GM21529 (cell line): ENCODE data around the gene TSPAN15.
"Not testable (repeated sequence)": the region's sequence is repeated elsewhere in the genome, so short reads cannot be mapped to it uniquely, and the experiment has no call there.

Source experiments
- ATAC-seq: cut with Tn5 transposase; IDR thresholded peaks from one replicate; pipeline ENCODE4 v1.9.1; 2021; ENCODE audit not compliant: unreplicated experiment

Gene TSPAN15

GRCh38 chr10:69445041-69445440 is 6.2 kb upstream of the TSPAN15 start:
- ATAC-seq: no peak

GRCh38 chr10:69446229-69446628 is 5.0 kb upstream of the TSPAN15 start:
- ATAC-seq: no peak

DNA sequence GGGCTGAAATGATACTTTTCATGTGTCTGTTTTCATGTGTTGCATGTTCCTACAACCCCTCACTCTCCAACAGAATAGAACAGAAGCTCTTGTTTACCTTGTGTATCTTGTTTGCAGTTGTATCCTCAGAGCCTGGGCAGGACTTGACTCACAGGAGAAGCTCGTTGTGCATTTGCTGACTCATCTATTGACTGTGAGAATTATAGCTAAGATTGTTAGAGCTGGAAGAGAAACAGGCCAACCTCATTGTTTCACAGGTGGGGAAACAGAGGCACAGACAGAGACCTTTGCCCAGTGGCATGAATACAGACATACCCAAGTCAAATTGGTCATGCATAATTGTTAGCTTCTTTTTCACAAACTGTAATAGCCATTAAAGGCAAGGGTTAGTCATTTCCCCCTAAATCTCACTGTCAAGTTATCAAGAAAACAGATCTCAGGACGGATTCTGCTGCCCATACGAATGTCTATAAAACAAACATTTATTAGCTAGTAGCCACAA is 4.6 kb upstream of the TSPAN15 start:
- ATAC-seq: no peak

GRCh38 chr10:69449841-69450240 is 1.4 kb upstream of the TSPAN15 start:
- no peak for ATAC-seq

- not testable (repeated sequence) for ATAC-seq
These were observed 870 bp upstream of the TSPAN15 start for GRCh38 chr10:69450395-69450794.

DNA sequence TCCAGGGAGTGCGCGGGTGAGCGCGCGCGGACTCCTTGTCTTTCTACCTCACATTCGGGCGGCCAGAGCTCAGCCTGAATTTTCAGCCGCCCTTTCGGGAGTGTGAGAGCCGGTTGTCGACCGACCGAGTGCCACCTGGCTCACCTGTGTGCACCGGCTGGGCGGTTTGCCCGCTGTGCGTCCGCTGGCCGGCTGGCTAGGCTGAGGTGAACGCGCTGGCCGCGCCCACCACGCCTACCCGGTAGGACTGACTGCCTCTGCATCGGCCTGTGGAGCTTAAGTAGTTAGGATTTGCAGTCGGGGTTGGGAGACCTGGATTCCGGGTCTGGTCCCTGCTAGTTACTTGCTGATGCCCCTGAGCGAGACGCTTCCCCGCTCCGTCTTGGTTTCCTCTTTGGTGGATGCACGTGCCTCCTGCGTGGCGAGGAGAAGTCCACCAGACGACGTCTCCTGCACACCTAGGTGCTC is 553 bp downstream of the TSPAN15 start:
- ATAC-seq: peak; percentile 10

GRCh38 chr10:69452676-69453415 is 1.6 kb downstream of the TSPAN15 start:
- no peak for ATAC-seq

- ATAC-seq: no peak
These were observed 2.5 kb downstream of the TSPAN15 start for GRCh38 chr10:69453795-69454194.

DNA sequence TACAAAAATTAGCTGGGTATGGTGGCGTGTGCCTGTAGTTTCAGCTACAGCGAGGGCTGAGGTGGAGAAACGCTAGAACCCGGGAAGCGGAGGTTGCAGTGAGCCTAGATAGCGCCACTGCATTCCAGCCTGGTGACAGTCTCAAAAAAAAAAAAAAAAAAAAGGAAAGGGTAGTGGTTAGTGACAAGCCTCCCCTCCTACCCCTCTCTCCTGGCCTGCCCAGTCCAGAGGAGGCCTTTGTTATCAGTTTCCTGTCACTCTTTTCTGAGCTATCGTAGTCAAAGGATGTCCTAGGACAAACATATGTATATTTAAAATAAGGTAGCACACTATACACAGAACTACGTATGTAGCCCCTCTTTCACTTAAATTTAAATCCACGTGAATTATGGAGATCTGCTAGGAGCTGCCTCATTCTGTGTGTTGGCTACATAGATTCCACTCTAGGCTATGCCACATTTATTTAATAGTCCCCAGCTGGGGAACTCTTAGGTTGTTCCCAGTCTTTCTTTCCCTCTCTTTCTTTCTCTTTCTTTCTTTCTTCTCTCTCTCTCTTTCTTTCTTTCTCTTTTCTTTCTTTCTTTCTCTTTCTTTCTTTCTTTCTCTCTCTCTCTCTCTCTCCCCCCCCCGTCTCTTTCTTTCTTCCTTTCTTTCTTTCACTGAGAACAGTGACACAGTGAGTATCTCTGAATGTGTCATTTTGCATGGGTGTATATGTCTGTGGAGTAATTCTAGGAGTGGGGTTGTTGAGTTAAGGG is 3.9 kb downstream of the TSPAN15 start:
- ATAC-seq: no peak

- ATAC-seq: no peak
These were observed 5.8 kb downstream of the TSPAN15 start for GRCh38 chr10:69456880-69457693.

DNA sequence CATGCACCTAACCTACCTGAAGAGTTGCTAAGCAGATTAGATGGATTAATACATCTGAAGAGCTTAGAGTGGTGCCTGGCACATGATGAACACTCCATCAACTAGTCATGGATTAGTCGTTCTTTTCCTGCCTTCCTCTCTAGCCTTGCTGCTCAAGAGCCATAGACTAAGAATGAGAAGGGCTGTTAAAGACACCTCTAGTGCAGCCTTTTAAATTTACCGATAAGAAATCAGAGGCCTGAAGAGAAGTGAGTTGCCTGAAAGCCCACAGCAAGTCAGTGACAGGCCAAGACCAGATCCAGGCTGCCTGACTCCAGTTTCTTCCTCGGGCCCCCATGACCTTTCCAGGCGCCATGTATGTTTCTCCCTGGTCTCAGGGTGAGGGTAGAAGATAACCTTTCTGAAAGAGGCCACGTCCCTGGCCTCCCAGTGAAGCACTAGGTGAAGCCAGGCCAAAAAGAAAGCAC is 6.5 kb downstream of the TSPAN15 start:
- no peak for ATAC-seq

- no peak for ATAC-seq
These were observed 7.3 kb downstream of the TSPAN15 start for GRCh38 chr10:69458430-69459100.

DNA sequence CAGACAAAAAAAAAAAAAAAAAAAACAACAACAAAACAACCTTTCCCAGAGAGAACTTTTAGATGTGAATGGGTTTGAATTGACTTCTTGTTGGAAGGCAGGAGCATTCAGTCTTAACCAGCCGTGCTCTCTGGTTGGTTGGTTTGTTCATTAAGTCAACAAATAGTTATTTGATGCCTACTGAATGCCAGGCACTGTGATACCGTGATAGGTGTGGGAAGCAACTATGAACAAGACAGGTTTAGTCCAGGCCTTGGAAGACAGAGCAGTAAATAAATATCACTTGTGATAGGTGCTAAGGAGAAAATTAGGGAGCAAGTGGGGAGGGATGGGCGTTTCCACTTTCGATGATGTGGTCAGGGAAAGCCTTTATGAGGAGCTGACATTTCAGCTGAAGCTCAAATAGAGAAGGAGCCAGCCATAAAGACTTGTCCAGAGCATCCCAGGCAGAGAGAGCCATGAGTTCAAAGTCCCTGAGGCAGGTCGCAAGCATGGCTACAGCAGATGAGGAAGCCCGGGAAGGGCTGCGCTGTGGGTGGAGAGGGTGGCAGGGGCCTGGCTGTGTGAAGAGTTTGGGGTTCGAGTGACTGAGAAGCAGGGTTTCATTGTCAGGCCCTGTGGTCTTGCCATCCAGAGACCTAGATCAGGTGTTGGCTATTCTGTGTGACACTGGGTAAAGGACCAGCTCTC is 8.0 kb downstream of the TSPAN15 start:
- no peak for ATAC-seq

- no peak for ATAC-seq
These were observed 8.8 kb downstream of the TSPAN15 start for GRCh38 chr10:69459893-69460575.

- ATAC-seq: no peak
These were observed 9.4 kb downstream of the TSPAN15 start for GRCh38 chr10:69460576-69461242.

DNA sequence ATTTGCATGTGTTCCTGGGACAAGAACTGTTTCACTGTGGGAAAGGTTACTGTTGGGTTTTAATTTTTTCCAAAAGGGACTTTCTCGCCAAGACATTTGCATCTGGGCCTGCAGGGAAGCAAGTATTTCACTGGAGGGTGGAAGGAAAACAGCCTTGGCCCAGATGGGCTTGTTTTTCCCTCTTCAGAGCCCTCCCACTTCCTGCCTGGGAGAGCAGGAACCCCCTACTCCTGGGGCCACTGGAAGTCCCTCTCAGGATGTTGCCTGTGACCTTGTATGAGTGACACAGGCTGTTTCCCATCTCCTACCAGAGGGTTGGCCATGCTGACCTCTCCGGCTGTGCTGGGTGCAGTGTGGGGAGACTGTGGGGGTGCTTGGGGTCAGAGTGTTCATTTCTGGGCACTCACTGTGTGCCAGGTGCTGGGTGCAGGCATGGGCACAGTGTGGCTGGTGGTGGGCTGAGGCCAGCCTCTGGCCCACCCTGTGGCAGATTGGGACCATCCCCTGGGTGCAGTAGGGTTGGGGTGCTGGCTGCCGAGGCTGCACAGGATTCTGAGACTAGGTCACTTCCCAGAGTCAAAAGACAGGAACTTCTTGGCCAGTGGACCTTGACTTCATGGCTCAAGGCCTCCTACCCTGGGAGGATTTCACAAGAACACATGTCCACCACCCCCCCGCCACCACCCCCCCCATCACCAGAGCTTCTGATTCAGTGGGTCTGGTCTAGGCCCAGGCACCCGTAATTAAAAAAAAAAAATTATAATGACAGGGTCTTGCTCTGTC is 10.2 kb downstream of the TSPAN15 start:
- no peak for ATAC-seq

DNA sequence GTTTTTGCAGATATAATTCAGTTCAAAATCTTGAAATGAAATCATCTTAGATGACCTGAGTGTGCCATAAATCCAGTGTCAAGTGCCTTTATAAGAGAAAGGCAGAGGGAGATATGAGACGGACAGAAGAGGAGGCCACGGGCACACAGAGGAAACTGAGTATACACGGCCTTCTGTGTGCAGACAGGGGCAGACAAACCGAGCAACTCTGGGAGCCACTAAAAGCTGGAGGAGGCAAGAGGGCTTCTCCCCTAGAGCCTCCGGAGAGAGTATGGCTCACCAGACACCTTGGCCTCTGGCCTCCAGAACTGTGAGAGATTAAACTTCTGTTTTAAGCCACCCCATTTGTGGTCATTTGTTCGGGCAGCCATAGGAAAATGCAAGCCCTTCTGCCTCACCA is 12.6 kb downstream of the TSPAN15 start:
- ATAC-seq: no peak

DNA sequence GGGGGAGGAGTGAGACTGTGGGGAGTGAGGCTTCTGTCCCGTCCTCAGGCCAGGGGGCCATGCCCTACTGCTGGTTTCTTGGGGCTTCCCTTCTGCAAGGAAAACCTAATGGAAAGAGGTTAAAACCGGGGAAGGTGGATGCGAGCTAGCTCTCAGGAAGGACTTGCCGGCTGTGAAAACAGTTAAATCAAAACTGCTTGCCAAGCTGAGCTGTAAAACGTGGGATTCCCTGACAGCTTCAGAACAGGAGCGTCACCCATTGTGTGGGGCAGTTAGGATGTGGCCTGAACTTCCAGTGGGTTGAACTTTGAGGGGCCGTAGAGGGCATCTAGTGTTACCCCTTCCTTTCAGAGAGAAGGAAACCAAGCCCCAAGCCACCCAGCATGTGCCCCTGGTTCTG is 13.1 kb downstream of the TSPAN15 start:
- no peak for ATAC-seq
